ENCODE results near the gene SHISA5. TPM values are rescaled to one million over a fixed set of nuclear protein-coding genes. Genes with fewer than 3 reads are reported as not detected.

SHISA5 gene
- total and polyA plus RNA-seq, 2 of the 4 experiments (the other 2 are of a cell fraction), result 82.3 to 162 TPM

GRCh38 chr3:48426944-48427629 is 76.9 kb downstream of the SHISA5 start:
- H2AFZ ChIP-seq (replicated peaks; ENCODE audit: low read length, poor library complexity), result peak overlapping the region; percentile 64
- TF ChIP-seq FOS (IDR thresholded peaks at IDR 0.05; ENCODE audit: low read depth, low read length) (no peak), CTCF (conservative IDR thresholded peaks at IDR 0.05; ENCODE audit: low read depth, low read length) (no peak), BHLHE40 (IDR thresholded peaks at IDR 0.05; ENCODE audit: low read depth, low read length) (no peak), MAZ (IDR thresholded peaks at IDR 0.05; ENCODE audit: borderline replicate concordance, low read depth, low read length) (no peak), SMC3 (IDR thresholded peaks at IDR 0.05; ENCODE audit: low read depth, low read length) (no peak), POLR2A (IDR thresholded peaks at IDR 0.05; ENCODE audit: low read depth, low read length) (no peak), MXI1 (IDR thresholded peaks at IDR 0.05; ENCODE audit: borderline replicate concordance, low read depth, low read length) (no peak), ELK1 (IDR thresholded peaks at IDR 0.05; ENCODE audit: borderline replicate concordance, low read depth, low read length) (no peak)
- TF ChIP-seq, protein P1, sequence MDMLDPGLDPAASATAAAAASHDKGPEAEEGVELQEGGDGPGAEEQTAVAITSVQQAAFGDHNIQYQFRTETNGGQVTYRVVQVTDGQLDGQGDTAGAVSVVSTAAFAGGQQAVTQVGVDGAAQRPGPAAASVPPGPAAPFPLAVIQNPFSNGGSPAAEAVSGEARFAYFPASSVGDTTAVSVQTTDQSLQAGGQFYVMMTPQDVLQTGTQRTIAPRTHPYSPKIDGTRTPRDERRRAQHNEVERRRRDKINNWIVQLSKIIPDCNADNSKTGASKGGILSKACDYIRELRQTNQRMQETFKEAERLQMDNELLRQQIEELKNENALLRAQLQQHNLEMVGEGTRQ (IDR thresholded peaks at IDR 0.05; ENCODE audit: low read depth, low read length), result no peak

More at GRCh38 chr3:48426944-48427629, 76.9 kb downstream of the SHISA5 start:
- H3K9me1 ChIP-seq (ENCODE audit: insufficient read depth, low read length), result peaks cover 16% of the 10 kb centered on the region
- DNase-seq, result no peak
- H4K20me1 ChIP-seq (ENCODE audit: insufficient read depth, low read length), result peaks cover 30% of the 10 kb centered on the region
- H4K8ac ChIP-seq (ENCODE audit: low read depth in 2 of 2, low read length in 2 of 2), result no peak overlapping the region
- no peak overlapping the region for H2BK5ac ChIP-seq (ENCODE audit: low read depth, low read length, poor library complexity, severe bottlenecking)
- H3K4me2 ChIP-seq (ENCODE audit: low read depth, low read length), result no peak overlapping the region; the same call in 1 of the 2 replicates
- H3K4ac ChIP-seq (ENCODE audit: low read depth, low read length), result peak overlapping the region; percentile 16; the same call in 1 of the 2 replicates
- H3K14ac ChIP-seq (replicated peaks; ENCODE audit: low read depth, low read length), result peak overlapping the region; percentile 40; the same call in 1 of the 2 replicates
- intact Hi-C loops (cut with micrococcal nuclease) (no loop called here), dilution Hi-C loops (cut with HindIII; ENCODE audit: low sequenced_read_pairs, unreplicated experiment) (no loop called here), in situ Hi-C loops (cut with MboI; ENCODE audit: low sequenced_read_pairs) (no loop called here)
- CTCF ChIA-PET, result no interaction called here
- WGBS, 2 experiments (ENCODE audit: extremely low coverage in 2 of 2, insufficient read length in 1 of 2), result 78% methylated on average over 1 of the region's 8 CpGs; no CpG with 5 or more reads in 1 of the 2 experiments
- no peak overlapping the region for H4K91ac ChIP-seq (ENCODE audit: insufficient read depth, low read depth, low read length)
- H3K23ac ChIP-seq (ENCODE audit: low read depth, low read length), result 0 out of 2 replicates have a peak overlapping the region, but pooled peaks have one; percentile 62
- H3K79me1 ChIP-seq (ENCODE audit: low read depth in 1 of 2, low read length in 2 of 2), result peaks cover 25 to 59% of the 10 kb centered on the region in 2 experiments; a peak in 3 of 4 replicates
- no peaks in the 10 kb centered on the region for H3K9me3 ChIP-seq (ENCODE audit: control insufficient read depth, insufficient read depth, low read length)
- BruUV-seq (replicated peaks), result no TSS peak
- ATAC-seq (ENCODE audit: low read depth), result no peak
- no peak overlapping the region for H3K56ac ChIP-seq (ENCODE audit: extremely low read depth, insufficient read depth, low read length)
- H2BK120ac ChIP-seq (ENCODE audit: low read depth, low read length), result no peak overlapping the region
- no peaks in the 10 kb centered on the region for H3K27me3 ChIP-seq (ENCODE audit: control insufficient read depth, insufficient read depth, low read length)
- no peak overlapping the region for H2BK20ac ChIP-seq (ENCODE audit: low read depth, low read length)
- H2BK15ac ChIP-seq (ENCODE audit: low read depth, low read length), result no peak overlapping the region
- no peak overlapping the region for H3K4me3 ChIP-seq (ENCODE audit: insufficient read depth, low read depth, low read length)
- POLR2A ChIA-PET (ENCODE audit: unreplicated experiment), result no interaction called here
- H2AK9ac ChIP-seq (replicated peaks; ENCODE audit: low read depth, low read length, poor library complexity), result peak overlapping the region; percentile 75
- H3K4me1 ChIP-seq (ENCODE audit: control insufficient read depth, insufficient read depth, low read length), result peaks cover 29% of the 10 kb centered on the region
- H3K27ac ChIP-seq (ENCODE audit: insufficient read depth, low read length), result no peak overlapping the region
- peak overlapping the region; percentile 64; the same call in 1 of the 2 replicates for H2AK5ac ChIP-seq (ENCODE audit: low read depth, low read length)
- H3K18ac ChIP-seq (ENCODE audit: low read depth, low read length), result no peak overlapping the region
- H3K36me3 ChIP-seq (ENCODE audit: control insufficient read depth, insufficient read depth, low read length), result peaks cover 8% of the 10 kb centered on the region
- no peak overlapping the region for H4K5ac ChIP-seq (ENCODE audit: low read depth, low read length)
- H3K9ac ChIP-seq (ENCODE audit: low read depth, low read length), result no peak overlapping the region
